Measurements from ENCODE around the gene RALGPS2.
"Not testable (repeated sequence)": the region's sequence is repeated elsewhere in the genome, so short reads cannot be mapped to it uniquely, and the experiment has no call there.

RALGPS2 gene

GRCh38 chr1:178751046-178751445 is 26.0 kb downstream of the RALGPS2 start:
- in situ Hi-C loops (cut with HindIII; ENCODE audit: low sequenced_read_pairs) = no loop called here
- no peak for TF ChIP-seq CTCF (IDR thresholded peaks at IDR 0.05; ENCODE audit: low read depth, low read length, missing control alignments)
- DNase-seq (ENCODE audit: low read depth) = no peak
- H3K4me3 ChIP-seq (ENCODE audit: low read depth, low read length) = no peak overlapping the region

- TF ChIP-seq CTCF (IDR thresholded peaks at IDR 0.05; ENCODE audit: low read depth, low read length, missing control alignments) = no peak
- DNase-seq (ENCODE audit: low read depth) = no peak
- in situ Hi-C loops (cut with HindIII; ENCODE audit: low sequenced_read_pairs) = no loop called here
- no peak overlapping the region for H3K4me3 ChIP-seq (ENCODE audit: low read depth, low read length)
Measured at GRCh38 chr1:178752891-178753290, 27.8 kb downstream of the RALGPS2 start.

GRCh38 chr1:178754655-178755256 is 29.7 kb downstream of the RALGPS2 start:
- DNase-seq (ENCODE audit: low read depth); H3K4me3 ChIP-seq (ENCODE audit: low read depth, low read length); in situ Hi-C loops (cut with HindIII; ENCODE audit: low sequenced_read_pairs): not testable (repeated sequence)

GRCh38 chr1:178768423-178768822 is 43.4 kb downstream of the RALGPS2 start:
- TF ChIP-seq CTCF (IDR thresholded peaks at IDR 0.05; ENCODE audit: low read depth, low read length, missing control alignments) = peak; percentile 65
- no peak for DNase-seq (ENCODE audit: low read depth)
- in situ Hi-C loops (cut with HindIII; ENCODE audit: low sequenced_read_pairs) = loop anchor here (10.0 kb wide), 1 partner anchor 244 kb away; no protein-coding TSS in a partner anchor
- no peak overlapping the region for H3K4me3 ChIP-seq (ENCODE audit: low read depth, low read length)

- in situ Hi-C loops (cut with HindIII; ENCODE audit: low sequenced_read_pairs) = loop anchor here (10.0 kb wide), 1 partner anchor 232 kb away; no protein-coding TSS in a partner anchor
- TF ChIP-seq CTCF (IDR thresholded peaks at IDR 0.05; ENCODE audit: low read depth, low read length, missing control alignments) = no peak
- no peak for DNase-seq (ENCODE audit: low read depth)
- H3K4me3 ChIP-seq (ENCODE audit: low read depth, low read length) = no peak overlapping the region
Measured at GRCh38 chr1:178772952-178773351, 47.9 kb downstream of the RALGPS2 start.

- no peak for TF ChIP-seq CTCF (IDR thresholded peaks at IDR 0.05; ENCODE audit: low read depth, low read length, missing control alignments)
- peak; percentile 24 for DNase-seq (ENCODE audit: low read depth)
- in situ Hi-C loops (cut with HindIII; ENCODE audit: low sequenced_read_pairs) = loop anchor here (10.0 kb wide), 1 partner anchor 231 kb away; no protein-coding TSS in a partner anchor
- no peak overlapping the region for H3K4me3 ChIP-seq (ENCODE audit: low read depth, low read length)
Measured at GRCh38 chr1:178774263-178774662, 49.2 kb downstream of the RALGPS2 start.

- in situ Hi-C loops (cut with HindIII; ENCODE audit: low sequenced_read_pairs) = loop anchor here (10.0 kb wide), 1 partner anchor 228 kb away; no protein-coding TSS in a partner anchor
- no peak overlapping the region for H3K4me3 ChIP-seq (ENCODE audit: low read depth, low read length)
- no peak for DNase-seq (ENCODE audit: low read depth)
- no peak for TF ChIP-seq CTCF (IDR thresholded peaks at IDR 0.05; ENCODE audit: low read depth, low read length, missing control alignments)
Measured at GRCh38 chr1:178776553-178776952, 51.5 kb downstream of the RALGPS2 start.

Data from astrocyte of the cerebellum (primary cell).